NCI-H460 (cell line): ENCODE results near the gene RIN3. TPM values are rescaled to one million over a fixed set of nuclear protein-coding genes. Genes with fewer than 3 reads are reported as not detected.

ENCODE experiments used
- DNase-seq: peaks from one replicate; pipeline ENCODE4 v3.0.0-alpha.2; 2016; ENCODE audit warnings: low read depth; ENCODE audit errors: extremely low read depth
- total RNA-seq: library from RNA; depleted of rRNA; stranded (reverse); fragments of >200 nt; shearing (Covaris generic); gene quantifications from 2 replicates; pipeline ENCODE4 v1.2.3, GENCODE V29; 2014

The RIN3 gene
- total RNA-seq, 1 experiment from 2014 or later = 2.5 TPM

- no peak for DNase-seq
Measured at GRCh38 chr14:92551044-92551841, 37.7 kb downstream of the RIN3 start.

- DNase-seq = no peak
Measured at GRCh38 chr14:92552066-92552465, 38.5 kb downstream of the RIN3 start.

GRCh38 chr14:92553438-92553837, 39.9 kb downstream of the RIN3 start:
- DNase-seq = no peak

- no peak for DNase-seq
Measured at GRCh38 chr14:92555465-92556111, 42.0 kb downstream of the RIN3 start.

- no peak for DNase-seq
Measured at GRCh38 chr14:92556255-92556741, 42.7 kb downstream of the RIN3 start.

- no peak for DNase-seq
Measured at GRCh38 chr14:92556863-92557543, 43.4 kb downstream of the RIN3 start.

GRCh38 chr14:92557544-92557912, 43.9 kb downstream of the RIN3 start:
- no peak for DNase-seq

GRCh38 chr14:92558319-92558718, 44.7 kb downstream of the RIN3 start:
- no peak for DNase-seq

GRCh38 chr14:92559486-92559885, 45.9 kb downstream of the RIN3 start:
- no peak for DNase-seq

- no peak for DNase-seq
Measured at GRCh38 chr14:92560106-92560865, 46.7 kb downstream of the RIN3 start.

- DNase-seq = no peak
Measured at GRCh38 chr14:92561906-92562479, 48.4 kb downstream of the RIN3 start.

- no peak for DNase-seq
Measured at GRCh38 chr14:92563359-92563758, 49.8 kb downstream of the RIN3 start.

- no peak for DNase-seq
Measured at GRCh38 chr14:92563765-92564285, 50.2 kb downstream of the RIN3 start.

GRCh38 chr14:92564344-92565039, 50.9 kb downstream of the RIN3 start:
- DNase-seq = no peak

GRCh38 chr14:92565040-92565717, 51.6 kb downstream of the RIN3 start:
- DNase-seq = no peak

- no peak for DNase-seq
Measured at GRCh38 chr14:92565718-92566115, 52.1 kb downstream of the RIN3 start.

GRCh38 chr14:92567173-92567725, 53.7 kb downstream of the RIN3 start:
- DNase-seq = no peak

GRCh38 chr14:92568621-92569479, 55.3 kb downstream of the RIN3 start:
- DNase-seq = no peak
